Neuronal stem cell (in vitro differentiated cells): ENCODE data around the gene TSPAN15.

Experiments used
- DNase-seq: peaks from one replicate; pipeline ENCODE4 v3.0.0-alpha.2; 2013; ENCODE audit warnings: low spot score
- H2AFZ ChIP-seq: one replicate; pipeline ENCODE4 v1.6.1; 2013; ENCODE audit warnings: mild to moderate bottlenecking, low read length, inconsistent platforms
- H2AK5ac ChIP-seq: 2 replicates; pipeline ENCODE4 v1.6.1; 2013; ENCODE audit warnings: low read depth, mild to moderate bottlenecking, inconsistent platforms, low read length, moderate library complexity, mixed read lengths
- H2BK120ac ChIP-seq: 2 replicates; pipeline ENCODE4 v1.6.1; 2013; ENCODE audit warnings: low read depth, mild to moderate bottlenecking, inconsistent platforms, low read length, moderate library complexity, mixed read lengths
- H2BK12ac ChIP-seq: one replicate; pipeline ENCODE4 v1.6.1; 2013; ENCODE audit warnings: low read length, inconsistent platforms
- H2BK15ac ChIP-seq: 2 replicates; pipeline ENCODE4 v1.6.1; 2013; ENCODE audit warnings: mild to moderate bottlenecking, low read length, inconsistent platforms, mixed read lengths
- H2BK5ac ChIP-seq: one replicate; pipeline ENCODE4 v1.6.1; 2013; ENCODE audit warnings: inconsistent platforms, mild to moderate bottlenecking, low read length, moderate library complexity
- H3K14ac ChIP-seq: one replicate; pipeline ENCODE4 v1.6.1; 2013; ENCODE audit warnings: low read length, inconsistent platforms
- H3K18ac ChIP-seq: 2 replicates; pipeline ENCODE4 v1.6.1; 2013; ENCODE audit warnings: low read length, inconsistent platforms
- H3K23ac ChIP-seq: 2 replicates; pipeline ENCODE4 v1.6.1; 2013; ENCODE audit warnings: low read depth, mild to moderate bottlenecking, mixed read lengths, low read length, inconsistent platforms; ENCODE audit not compliant: poor library complexity
- H3K27ac ChIP-seq: replicated peaks from 3 replicates; pipeline ENCODE4 v1.5.1; 2013; ENCODE audit warnings: low read length, inconsistent platforms
- H3K27me3 ChIP-seq, 3 experiments: 2 replicates each; pipeline ENCODE4 v1.6.1; 2013; ENCODE audit warnings: low read length in 3 of 3, mild to moderate bottlenecking in 2 of 3, inconsistent platforms in 1 of 3, low read depth in 1 of 3, mixed read lengths in 1 of 3, moderate library complexity in 1 of 3; ENCODE audit not compliant: control insufficient read depth in 3 of 3, insufficient read depth in 3 of 3
- H3K36me3 ChIP-seq, 2 donors: replicated peaks in 1 of 2; 2 replicates each; pipeline ENCODE4 v1.6.1; 2013; ENCODE audit warnings: low read length in 2 of 2; ENCODE audit not compliant: control insufficient read depth in 2 of 2, insufficient read depth in 2 of 2
- H3K4ac ChIP-seq: 2 replicates; pipeline ENCODE4 v1.6.1; 2013; ENCODE audit warnings: inconsistent platforms, mild to moderate bottlenecking, low read length, moderate library complexity
- H3K4me1 ChIP-seq, 2 donors: 1 replicate in 1 of 2; 2 replicates in 1 of 2; pipeline ENCODE4 v1.6.1; 2013; ENCODE audit warnings: low read length in 2 of 2, low read depth in 1 of 2; ENCODE audit not compliant: control insufficient read depth in 2 of 2, insufficient read depth in 1 of 2
- H3K4me2 ChIP-seq: one replicate; pipeline ENCODE4 v1.6.1; 2013; ENCODE audit warnings: mild to moderate bottlenecking, low read length, inconsistent platforms; ENCODE audit not compliant: insufficient read depth, poor library complexity, severe bottlenecking
- H3K4me3 ChIP-seq, 2 donors: 2 replicates each; pipeline ENCODE4 v1.5.1; 2013; ENCODE audit warnings: low read length in 2 of 2, mild to moderate bottlenecking in 2 of 2, inconsistent platforms in 1 of 2, moderate library complexity in 1 of 2
- H3K79me1 ChIP-seq: one replicate; pipeline ENCODE4 v1.6.1; 2013; ENCODE audit warnings: low read depth, mild to moderate bottlenecking, inconsistent platforms, low read length, moderate library complexity
- H3K9ac ChIP-seq: one replicate; pipeline ENCODE4 v1.6.1; 2013; ENCODE audit warnings: mild to moderate bottlenecking, low read depth, low read length, inconsistent platforms; ENCODE audit not compliant: poor library complexity
- H3K9me3 ChIP-seq, 2 donors: replicated peaks in 1 of 2; 2 replicates each; pipeline versions ENCODE3 to v1.6.1; 2013; ENCODE audit warnings: low read length in 2 of 2, mild to moderate bottlenecking in 2 of 2, inconsistent platforms in 1 of 2, low read depth in 1 of 2, mixed read lengths in 1 of 2, moderate library complexity in 1 of 2; ENCODE audit not compliant: control insufficient read depth in 2 of 2, insufficient read depth in 1 of 2
- H4K8ac ChIP-seq: one replicate; pipeline ENCODE4 v1.6.1; 2013; ENCODE audit warnings: low read depth, mild to moderate bottlenecking, inconsistent platforms, low read length, moderate library complexity
- H4K91ac ChIP-seq: one replicate; pipeline ENCODE4 v1.6.1; 2013; ENCODE audit warnings: low read length, low read depth, mild to moderate bottlenecking, inconsistent platforms; ENCODE audit not compliant: poor library complexity
- WGBS, 2 donors: extraction: QIAGEN DNeasy Blood & Tissue Kit; methylation state at CpG; one replicate each; pipeline ENCODE4 v1.1.7; 2013; ENCODE audit warnings: missing lambda C conversion rate in 2 of 2, mixed read lengths in 1 of 2; ENCODE audit not compliant: insufficient read length in 2 of 2, insufficient replicate concordance in 1 of 2; ENCODE audit errors: extremely low coverage in 2 of 2; 5-methylcytosine and 5-hydroxymethylcytosine counted together

TSPAN15 gene

GRCh38 chr10:69404786-69405185 is 46.5 kb upstream of the TSPAN15 start:
- no peak overlapping the region for H2BK12ac ChIP-seq
- no peak overlapping the region for H3K18ac ChIP-seq
- H3K4ac ChIP-seq: no peak overlapping the region
- no peak overlapping the region for H2BK5ac ChIP-seq
- no peak overlapping the region for H2BK15ac ChIP-seq
- H3K79me1 ChIP-seq: no peaks in the 10 kb centered on the region
- no peak overlapping the region for H2BK120ac ChIP-seq
- no peak overlapping the region for H4K91ac ChIP-seq
- no peak overlapping the region for H3K4me2 ChIP-seq
- H3K14ac ChIP-seq: no peak overlapping the region
- H3K23ac ChIP-seq: peak overlapping the region; percentile 6
- H3K36me3 ChIP-seq: peaks cover 2 to 17% of the 10 kb centered on the region in 2 donors
- H3K9ac ChIP-seq: no peak overlapping the region
- no peaks in the 10 kb centered on the region for H3K27me3 ChIP-seq
- H3K4me3 ChIP-seq: no peak overlapping the region
- H3K27ac ChIP-seq: no peak overlapping the region
- H3K9me3 ChIP-seq: no peaks in the 10 kb centered on the region
- H3K4me1 ChIP-seq: peaks cover 8 to 9% of the 10 kb centered on the region in 2 donors
- no peak overlapping the region for H2AK5ac ChIP-seq
- no peak overlapping the region for H4K8ac ChIP-seq
- no CpG with 5 or more reads among the region's 10 CpGs for WGBS, 2 donors
- DNase-seq: no peak
- H2AFZ ChIP-seq: no peak overlapping the region

DNA sequence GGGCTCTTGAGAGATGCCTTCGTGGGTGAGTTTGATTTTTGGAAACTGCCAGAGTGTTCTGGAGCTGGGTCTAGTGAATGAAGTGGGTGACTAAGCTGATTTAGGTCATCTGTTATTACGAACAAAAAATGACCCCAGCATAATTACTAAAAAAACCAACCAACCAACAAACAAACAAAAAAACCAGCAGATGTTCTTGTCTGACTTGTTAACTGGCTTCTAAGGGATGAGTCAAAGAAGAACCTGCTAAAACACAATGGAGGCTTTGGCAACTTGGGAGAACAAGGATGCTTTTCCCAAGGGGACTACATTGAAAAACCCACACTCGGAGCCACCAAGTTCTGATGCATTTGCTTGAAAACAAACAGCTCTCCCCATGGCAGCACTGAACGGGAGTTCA is 46.0 kb upstream of the TSPAN15 start:
- Histone ChIP-seq H3K4ac (no peak overlapping the region), H4K91ac (no peak overlapping the region), H4K8ac (no peak overlapping the region), H3K14ac (no peak overlapping the region), H3K18ac (no peak overlapping the region), H2AK5ac (no peak overlapping the region), H3K79me1 (no peaks in the 10 kb centered on the region), H3K4me1 (peaks cover 8 to 9% of the 10 kb centered on the region in 2 donors), H2BK12ac (no peak overlapping the region), H3K27ac (no peak overlapping the region), H3K36me3 (peaks cover 2 to 17% of the 10 kb centered on the region in 2 donors), H2BK5ac (no peak overlapping the region), H2BK120ac (no peak overlapping the region), H3K9me3 (no peaks in the 10 kb centered on the region), H2AFZ (no peak overlapping the region), H3K27me3 (peaks cover 0 to 2% (median 0%) of the 10 kb centered on the region in 3 experiments), H2BK15ac (no peak overlapping the region), H3K4me2 (no peak overlapping the region), H3K4me3 (no peak overlapping the region), H3K9ac (no peak overlapping the region), H3K23ac (no peak overlapping the region)
- no CpG with 5 or more reads among the region's 4 CpGs for WGBS, 2 donors
- no peak for DNase-seq

DNA sequence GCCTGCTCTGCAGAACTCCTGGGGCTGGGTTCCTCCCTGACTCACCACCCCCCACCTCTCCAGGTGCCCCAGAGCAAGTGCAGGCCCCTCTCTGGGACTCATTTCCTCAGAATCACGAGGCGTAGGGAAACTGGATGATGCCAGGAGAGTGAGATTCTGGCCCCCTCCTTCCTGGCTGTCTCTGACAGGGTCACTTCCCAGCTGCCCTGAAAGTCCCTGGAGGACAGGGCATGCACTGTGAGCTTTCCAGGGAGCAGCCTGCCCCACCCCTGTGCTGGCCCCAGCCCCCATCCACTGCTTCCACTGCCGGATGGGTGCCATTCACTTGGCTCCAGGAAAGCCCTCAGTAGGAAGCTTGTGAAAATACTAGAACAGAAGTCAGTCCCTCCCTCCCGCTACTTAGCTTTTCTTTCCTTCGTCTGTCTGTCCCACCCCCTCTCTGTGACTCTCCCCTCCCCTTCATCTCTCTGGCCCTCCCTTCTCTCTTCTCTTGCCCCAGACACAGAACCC is 44.9 kb upstream of the TSPAN15 start:
- Histone ChIP-seq H3K4me3 (no peak overlapping the region), H3K9ac (peak overlapping the region; percentile 2), H3K9me3 (no peaks in the 10 kb centered on the region), H3K4me1 (peaks cover 8 to 9% of the 10 kb centered on the region in 2 donors), H3K14ac (no peak overlapping the region), H3K18ac (peak overlapping the region; percentile 65), H3K79me1 (no peaks in the 10 kb centered on the region), H2BK120ac (no peak overlapping the region), H2BK12ac (no peak overlapping the region), H3K4ac (no peak overlapping the region), H3K27ac (no peak overlapping the region), H2AFZ (peak overlapping the region; percentile 77), H4K8ac (no peak overlapping the region), H2BK15ac (no peak overlapping the region), H4K91ac (no peak overlapping the region), H2AK5ac (no peak overlapping the region), H3K36me3 (peaks cover 2 to 7% of the 10 kb centered on the region in 2 donors), H3K4me2 (no peak overlapping the region), H3K27me3 (peaks cover 0 to 11% (median 0%) of the 10 kb centered on the region in 3 experiments), H3K23ac (no peak overlapping the region), H2BK5ac (peak overlapping the region; percentile 7)
- DNase-seq: no peak
- WGBS, 2 donors: no CpG with 5 or more reads among the region's 5 CpGs

DNA sequence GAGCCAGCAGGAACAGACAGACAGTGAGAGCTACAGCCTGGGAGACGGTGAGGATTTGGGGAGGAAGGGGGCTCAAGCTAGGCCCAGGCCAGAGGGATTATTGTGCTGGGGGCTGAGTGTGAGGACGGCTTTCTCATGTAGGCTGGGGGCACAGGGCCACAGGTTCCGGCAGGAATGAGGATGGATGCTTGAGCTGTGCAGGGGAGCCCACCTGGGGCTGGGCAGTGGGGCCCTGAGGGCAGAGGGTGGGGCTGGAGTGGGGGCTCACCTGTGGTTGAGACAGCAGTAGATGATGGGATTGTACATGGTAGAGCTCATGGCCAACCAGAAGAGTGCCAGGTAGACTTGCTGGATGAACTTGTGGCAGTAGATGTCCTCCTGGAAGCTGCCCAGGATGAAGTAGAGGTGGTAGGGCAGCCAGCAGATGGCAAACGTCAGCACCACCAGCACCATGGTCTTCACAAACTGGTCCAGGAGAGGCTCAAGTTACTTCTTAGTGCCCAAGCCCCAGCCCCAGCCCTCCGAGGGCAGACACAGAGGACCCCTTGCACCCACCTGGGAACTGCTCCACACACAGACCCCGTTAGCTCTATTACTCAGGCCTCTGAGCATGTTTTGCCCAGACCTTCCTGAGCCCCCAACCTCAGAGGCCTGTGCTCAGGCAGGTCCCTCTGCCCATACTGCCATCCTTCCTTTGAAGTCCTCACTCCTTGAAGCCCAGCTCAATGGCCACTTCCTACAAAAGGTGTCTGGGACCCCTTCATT is 44.3 kb upstream of the TSPAN15 start:
- Histone ChIP-seq H3K14ac (no peak overlapping the region), H2BK120ac (no peak overlapping the region), H2BK5ac (peak overlapping the region; percentile 7), H2AK5ac (peak overlapping the region; percentile 20), H3K4me2 (no peak overlapping the region), H3K9me3 (no peaks in the 10 kb centered on the region), H3K27me3 (peaks cover 0 to 11% (median 0%) of the 10 kb centered on the region in 3 experiments), H3K4me3 (no peak overlapping the region), H3K9ac (peak overlapping the region; percentile 2), H2BK12ac (no peak overlapping the region), H3K23ac (no peak overlapping the region), H4K8ac (no peak overlapping the region), H3K27ac (no peak overlapping the region), H3K36me3 (peaks cover 0 to 2% of the 10 kb centered on the region in 2 donors), H3K4me1 (peaks cover 8 to 9% of the 10 kb centered on the region in 2 donors), H3K18ac (peak overlapping the region; percentile 32), H2AFZ (peak overlapping the region; percentile 77), H4K91ac (no peak overlapping the region), H3K79me1 (no peaks in the 10 kb centered on the region), H3K4ac (no peak overlapping the region), H2BK15ac (no peak overlapping the region)
- DNase-seq: no peak
- no CpG with 5 or more reads among the region's 6 CpGs for WGBS, 2 donors
